Lower leg skin (tissue), 3 donors: ENCODE measurements around the gene EIF4B.

Experiments used
- POLR2A ChIP-seq, 2 donors: fragments of 450-650 bp; IDR thresholded peaks; one replicate each; pipeline ENCODE4 v1.6.1; 2016 to 2017; ENCODE audit warnings: antibody characterized with exemption in 2 of 2, mild to moderate bottlenecking in 1 of 2, moderate library complexity in 1 of 2
- TF ChIP-seq, protein P1 (sequence below), 3 donors: fragments of 450-650 bp; IDR thresholded peaks; one replicate each; pipeline ENCODE4 v1.5.1; 2016; ENCODE audit warnings: antibody characterized with exemption in 3 of 3, mild to moderate bottlenecking in 3 of 3, moderate library complexity in 2 of 3

GRCh38 chr12:53011889-53012288, 5.6 kb downstream of the EIF4B start:
- TF ChIP-seq, protein P1, sequence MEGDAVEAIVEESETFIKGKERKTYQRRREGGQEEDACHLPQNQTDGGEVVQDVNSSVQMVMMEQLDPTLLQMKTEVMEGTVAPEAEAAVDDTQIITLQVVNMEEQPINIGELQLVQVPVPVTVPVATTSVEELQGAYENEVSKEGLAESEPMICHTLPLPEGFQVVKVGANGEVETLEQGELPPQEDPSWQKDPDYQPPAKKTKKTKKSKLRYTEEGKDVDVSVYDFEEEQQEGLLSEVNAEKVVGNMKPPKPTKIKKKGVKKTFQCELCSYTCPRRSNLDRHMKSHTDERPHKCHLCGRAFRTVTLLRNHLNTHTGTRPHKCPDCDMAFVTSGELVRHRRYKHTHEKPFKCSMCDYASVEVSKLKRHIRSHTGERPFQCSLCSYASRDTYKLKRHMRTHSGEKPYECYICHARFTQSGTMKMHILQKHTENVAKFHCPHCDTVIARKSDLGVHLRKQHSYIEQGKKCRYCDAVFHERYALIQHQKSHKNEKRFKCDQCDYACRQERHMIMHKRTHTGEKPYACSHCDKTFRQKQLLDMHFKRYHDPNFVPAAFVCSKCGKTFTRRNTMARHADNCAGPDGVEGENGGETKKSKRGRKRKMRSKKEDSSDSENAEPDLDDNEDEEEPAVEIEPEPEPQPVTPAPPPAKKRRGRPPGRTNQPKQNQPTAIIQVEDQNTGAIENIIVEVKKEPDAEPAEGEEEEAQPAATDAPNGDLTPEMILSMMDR (IDR thresholded peaks at IDR 0.05): no peak
- no peak for TF ChIP-seq POLR2A (IDR thresholded peaks at IDR 0.05)
